SK-N-SH (cell line): ENCODE measurements around the gene ABCC10. TPM values are rescaled to one million over a fixed set of nuclear protein-coding genes. Genes with fewer than 3 reads are reported as not detected.
A peak's percentile ranks its signal among the peaks of the same experiment; 100 is the strongest.

ENCODE experiments used
- CTCF ChIA-PET: fragments of 300-600, 350-600 bp; formaldehyde crosslinking; extraction: SDS; loops from one replicate; lab custom pipeline; 2021; lab: Yijun Ruan, JAX
- POLR2A ChIA-PET: fragments of 350-600 bp; sonication (Branson Sonifier 250); formaldehyde crosslinking; extraction: SDS; loops from one replicate; lab custom pipeline; 2020; ENCODE audit warnings: antibody characterized with exemption, inconsistent platforms; lab: Yijun Ruan, JAX
- DNase-seq: peaks from one replicate; pipeline ENCODE4 v3.0.0; 2012
- H2AFZ ChIP-seq: fragments of 200-600 bp; sonication (generic); 2 replicates; pipeline ENCODE4 v1.8.1; 2016; ENCODE audit warnings: antibody characterized with exemption, mild to moderate bottlenecking, low read depth
- H3F3A ChIP-seq: fragments of 200-600 bp; sonication (generic); replicated peaks from 2 replicates; pipeline ENCODE3; 2016; ENCODE audit warnings: antibody characterized with exemption, mild to moderate bottlenecking; ENCODE audit not compliant: insufficient read depth
- H3K27ac ChIP-seq, 2 experiments: fragments of 200-500 bp in 1 of 2; fragments of 200-600 bp in 1 of 2; sonication (Bioruptor generic) in 1 of 2; sonication (generic), shearing (Covaris generic) in 1 of 2; 2 replicates each; pipeline versions ENCODE4 v1.5.1 to v1.6.1; 2014 to 2016; ENCODE audit warnings: low read depth in 2 of 2, inconsistent platforms in 1 of 2, low read length in 1 of 2, mild to moderate bottlenecking in 1 of 2, mixed read lengths in 1 of 2
- H3K27me3 ChIP-seq: fragments of 200-600 bp; sonication (generic), shearing (Covaris generic); 2 replicates; pipeline ENCODE4 v1.6.1; 2016; ENCODE audit warnings: mixed run types; ENCODE audit not compliant: insufficient read depth
- H3K36me3 ChIP-seq, 2 experiments: fragments of 200-500 bp in 1 of 2; fragments of 200-600 bp in 1 of 2; sonication (Bioruptor generic) in 1 of 2; sonication (generic) in 1 of 2; replicated peaks in 1 of 2; 2 replicates each; pipeline versions ENCODE3 to v1.5.1; 2014 to 2016; ENCODE audit warnings: low read length in 1 of 2, mild to moderate bottlenecking in 1 of 2; ENCODE audit not compliant: insufficient read depth in 2 of 2, control insufficient read depth in 1 of 2
- H3K4me1 ChIP-seq, 2 experiments: fragments of 200-500 bp in 1 of 2; fragments of 200-600 bp in 1 of 2; sonication (Bioruptor generic) in 1 of 2; sonication (generic), shearing (Covaris generic) in 1 of 2; 2 replicates each; pipeline versions ENCODE4 v1.5.1 to v1.6.1; 2014 to 2016; ENCODE audit warnings: low read depth in 1 of 2, low read length in 1 of 2, mixed run types in 1 of 2; ENCODE audit not compliant: insufficient read depth in 2 of 2, control insufficient read depth in 1 of 2
- H3K4me2 ChIP-seq: fragments of 200-600 bp; sonication (generic), shearing (Covaris generic); 2 replicates; pipeline ENCODE4 v1.6.1; 2017; ENCODE audit warnings: mixed run types
- H3K4me3 ChIP-seq, 2 experiments: fragments of 200-500 bp in 1 of 2; fragments of 200-600 bp in 1 of 2; sonication (Bioruptor generic) in 1 of 2; sonication (generic), shearing (Covaris generic) in 1 of 2; 2 replicates each; pipeline versions ENCODE4 v1.5.1 to v1.8.1; 2014 to 2016; ENCODE audit warnings: low read depth in 2 of 2, inconsistent platforms in 1 of 2, low read length in 1 of 2, mild to moderate bottlenecking in 1 of 2, mixed read lengths in 1 of 2, moderate library complexity in 1 of 2
- H3K79me2 ChIP-seq: fragments of 200-600 bp; sonication (generic); 2 replicates; pipeline ENCODE4 v1.8.1; 2017; ENCODE audit warnings: mild to moderate bottlenecking; ENCODE audit not compliant: insufficient read depth
- H3K9ac ChIP-seq: fragments of 200-600 bp; sonication (generic); 2 replicates; pipeline ENCODE4 v1.6.1; 2017; ENCODE audit warnings: mixed run types
- H3K9me2 ChIP-seq: fragments of 200-600 bp; sonication (generic); 2 replicates; pipeline ENCODE4 v1.6.1; 2017; ENCODE audit warnings: mixed run types
- H3K9me3 ChIP-seq: fragments of 200-600 bp; sonication (generic); 2 replicates; pipeline ENCODE4 v1.6.1; 2017; ENCODE audit warnings: mixed run types, mild to moderate bottlenecking, moderate library complexity
- H4K20me1 ChIP-seq: fragments of 200-600 bp; sonication (generic); 2 replicates; pipeline ENCODE4 v1.6.1; 2017; ENCODE audit warnings: mild to moderate bottlenecking, mixed run types; ENCODE audit not compliant: insufficient read depth
- CTCF ChIP-seq: fragments of 200-600 bp; sonication (generic); IDR thresholded peaks from 2 replicates; pipeline ENCODE4 v1.6.1; 2017; ENCODE audit warnings: antibody characterized with exemption, mild to moderate bottlenecking, moderate library complexity
- FOSL2 ChIP-seq: IDR thresholded peaks from 2 replicates; pipeline ENCODE4 v1.4.0; 2012; ENCODE audit warnings: low read depth, mild to moderate bottlenecking, moderate library complexity, borderline replicate concordance
- GABPA ChIP-seq: IDR thresholded peaks from 2 replicates; pipeline ENCODE4 v1.4.0; 2012; ENCODE audit warnings: low read depth, mild to moderate bottlenecking
- GATA2 ChIP-seq: sonication (generic); formaldehyde crosslinking; IDR thresholded peaks from 2 replicates; pipeline ENCODE4 v1.5.0; 2020; ENCODE audit warnings: mild to moderate bottlenecking, missing genetic modification reagents
- MAX ChIP-seq: IDR thresholded peaks from 2 replicates; pipeline ENCODE4 v1.4.0; 2012; ENCODE audit warnings: low read depth
- MEF2A ChIP-seq: IDR thresholded peaks from 2 replicates; pipeline ENCODE4 v1.4.0; 2012; ENCODE audit warnings: low read depth, borderline replicate concordance
- PBX3 ChIP-seq: IDR thresholded peaks from 2 replicates; pipeline ENCODE4; 2012
- RAD21 ChIP-seq: IDR thresholded peaks from 2 replicates; pipeline ENCODE4 v1.6.1; 2012; ENCODE audit warnings: mild to moderate bottlenecking, low read length
- REST ChIP-seq: IDR thresholded peaks from 2 replicates; pipeline ENCODE4 v1.6.1; 2012; ENCODE audit warnings: mild to moderate bottlenecking, low read depth, low read length, moderate library complexity
- RFX5 ChIP-seq: IDR thresholded peaks from 2 replicates; pipeline ENCODE4 v1.6.1; 2012; ENCODE audit warnings: mild to moderate bottlenecking, improper control_type of control experiment, low read length
- SMC3 ChIP-seq: IDR thresholded peaks from 2 replicates; pipeline ENCODE4 v1.6.1; 2012; ENCODE audit warnings: low read depth, low read length, improper control_type of control experiment
- TAF1 ChIP-seq: IDR thresholded peaks from 2 replicates; pipeline ENCODE4 v1.6.1; 2012; ENCODE audit warnings: low read depth, mild to moderate bottlenecking, low read length, moderate library complexity, borderline replicate concordance
- TEAD4 ChIP-seq: IDR thresholded peaks from 2 replicates; pipeline ENCODE4 v1.4.0; 2012; ENCODE audit warnings: mild to moderate bottlenecking, borderline replicate concordance; ENCODE audit not compliant: insufficient read depth
- USF1 ChIP-seq: IDR thresholded peaks from 2 replicates; pipeline ENCODE4 v1.4.0; 2012; ENCODE audit warnings: low read depth, borderline replicate concordance
- WGBS: methylation state at CpG from one replicate; pipeline ENCODE4 v1.1.6; 2017; ENCODE audit warnings: low lambda C conversion rate; 5-methylcytosine and 5-hydroxymethylcytosine counted together
- polyA plus RNA-seq, 3 experiments: library from polyadenylated mRNA; depleted of rRNA; stranded (reverse); fragments of >200 nt; gene quantifications; 2 replicates each; pipeline ENCODE4 v1.2.3, GENCODE V29; 2012

Gene ABCC10
- polyA plus RNA-seq, 1 of the 3 experiments (the other 2 are of a cell fraction): 28.3 TPM

GRCh38 chr6:43453831-43454230 is 26.5 kb downstream of the ABCC10 start:
- no peaks in the 10 kb centered on the region for H4K20me1 ChIP-seq
- H2AFZ ChIP-seq: no peak overlapping the region
- peaks cover 0 to 8% of the 10 kb centered on the region in 2 experiments; a peak in 1 of 4 replicates for H3K4me1 ChIP-seq
- no peaks in the 10 kb centered on the region for H3K79me2 ChIP-seq
- no peaks in the 10 kb centered on the region for H3K9me3 ChIP-seq
- peaks cover 3 to 18% of the 10 kb centered on the region in 2 experiments for H3K36me3 ChIP-seq
- POLR2A ChIA-PET: interaction anchor here (0.5 kb wide), 1 partner anchor 84 kb away, joined by 3 read pairs; no protein-coding TSS in a partner anchor
- DNase-seq: no peak
- no peak overlapping the region for H3K4me3 ChIP-seq
- H3K27me3 ChIP-seq: peaks cover 7% of the 10 kb centered on the region; the same call in 1 of the 2 replicates
- no peaks in the 10 kb centered on the region for H3K9me2 ChIP-seq
- no peak overlapping the region for H3K4me2 ChIP-seq
- no peak overlapping the region for H3K27ac ChIP-seq
- H3F3A ChIP-seq: peaks cover 11% of the 10 kb centered on the region
- TF ChIP-seq GATA2 (CRISPR knock-in tag) (no peak), FOSL2 (no peak), USF1 (no peak), GABPA (no peak), MAX (no peak), RFX5 (no peak), TAF1 (no peak), PBX3 (no peak)
- H3K9ac ChIP-seq: no peak overlapping the region
- CTCF ChIA-PET: interaction anchor here (0.7 to 14.6 kb wide), 15 partner anchors 10 to 67 kb away, joined by 3 to 382 read pairs (median 5); partner anchors contain the start of genes LRRC73 and TJAP1

- H3K4me3 ChIP-seq: peak overlapping the region; percentile 49 to 60; a peak in 3 of 4 replicates
- H3K27ac ChIP-seq: no peak overlapping the region
- no peak overlapping the region for H2AFZ ChIP-seq
- H3K4me1 ChIP-seq: peaks cover 0 to 8% of the 10 kb centered on the region in 2 experiments; a peak in 1 of 4 replicates
- no peaks in the 10 kb centered on the region for H3K9me2 ChIP-seq
- peaks cover 7% of the 10 kb centered on the region; the same call in 1 of the 2 replicates for H3K27me3 ChIP-seq
- no peak for TF ChIP-seq GATA2 (CRISPR knock-in tag)
- TF ChIP-seq RAD21: peak; percentile 81
- no peak for TF ChIP-seq MEF2A
- peak; percentile 90 for TF ChIP-seq SMC3
- no peak for TF ChIP-seq REST
- no peak for TF ChIP-seq GABPA
- peak; percentile 80 for TF ChIP-seq CTCF
- no peak for TF ChIP-seq TEAD4
- TF ChIP-seq, all 33 proteins: peak for 3
- H3K4me2 ChIP-seq: peak overlapping the region; percentile 90; the same call in 1 of the 2 replicates
- no peaks in the 10 kb centered on the region for H3K79me2 ChIP-seq
- POLR2A ChIA-PET: interaction anchor here (0.5 to 1.4 kb wide), 2 partner anchors 20 to 84 kb away, joined by 3 read pairs; no protein-coding TSS in a partner anchor
- H4K20me1 ChIP-seq: no peaks in the 10 kb centered on the region
- no peak overlapping the region for H3K9ac ChIP-seq
- peaks cover 11% of the 10 kb centered on the region for H3F3A ChIP-seq
- CTCF ChIA-PET: interaction anchor here (0.7 to 14.6 kb wide), 15 partner anchors 10 to 67 kb away, joined by 3 to 382 read pairs (median 5); partner anchors contain the start of genes LRRC73 and TJAP1
- peaks cover 3 to 18% of the 10 kb centered on the region in 2 experiments for H3K36me3 ChIP-seq
- DNase-seq: no peak
- no peaks in the 10 kb centered on the region for H3K9me3 ChIP-seq
- 18% methylated on average over 17 of the region's 17 CpGs for WGBS
Measured at GRCh38 chr6:43454290-43454695, 27.0 kb downstream of the ABCC10 start.
